HG03342 (cell line): ENCODE data around the gene IGFALS.

Experiments
- ATAC-seq: cut with Tn5 transposase; IDR thresholded peaks from one replicate; pipeline ENCODE4 v1.9.1; 2021; ENCODE audit warnings: mild to moderate bottlenecking, moderate library complexity; ENCODE audit not compliant: unreplicated experiment

The IGFALS gene

GRCh38 chr16:1777375-1778199, 15.9 kb downstream of the IGFALS start:
- no peak for ATAC-seq

DNA sequence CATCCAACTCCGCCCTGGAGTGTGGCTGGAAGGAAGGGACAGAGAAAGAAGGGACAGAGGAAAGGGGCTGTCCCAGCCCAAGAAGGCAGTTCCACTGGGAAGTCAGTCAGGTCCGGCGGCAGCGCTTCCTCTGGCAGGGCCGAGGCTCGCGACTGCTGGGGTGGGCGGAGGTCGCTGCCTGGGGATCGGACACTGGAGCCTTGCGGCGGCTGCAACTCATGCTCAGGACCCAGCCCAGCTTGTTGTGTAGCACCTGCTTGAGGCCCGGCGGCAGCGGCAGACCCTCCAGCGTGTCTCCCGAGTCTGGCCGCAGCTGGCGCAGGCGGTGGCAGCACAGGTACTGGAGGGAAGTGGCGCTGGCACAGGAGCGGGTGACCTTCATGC, 16.5 kb downstream of the IGFALS start:
- ATAC-seq: no peak

- ATAC-seq: no peak
Measured at GRCh38 chr16:1776672-1776955, 16.9 kb downstream of the IGFALS start.

GRCh38 chr16:1775846-1776671, 17.4 kb downstream of the IGFALS start:
- no peak for ATAC-seq

GRCh38 chr16:1775006-1775845, 18.3 kb downstream of the IGFALS start:
- ATAC-seq: no peak

DNA sequence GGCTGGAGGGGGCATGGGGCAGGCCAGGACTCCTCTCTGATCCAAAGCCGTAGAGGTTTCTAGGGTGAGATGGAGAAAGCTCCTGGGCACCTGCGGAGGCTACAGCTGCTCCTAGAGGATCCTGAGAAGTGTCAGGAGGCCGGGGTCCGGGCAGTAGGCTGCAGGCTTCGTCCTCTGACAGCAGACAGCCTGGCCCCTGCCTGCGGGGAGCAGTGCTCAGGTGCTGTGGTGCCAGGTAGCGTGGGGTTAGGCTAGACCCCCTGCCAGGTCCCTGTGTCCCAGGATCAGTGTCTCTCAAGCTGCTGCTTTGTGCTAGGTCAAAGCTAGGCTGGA, 19.1 kb downstream of the IGFALS start:
- no peak for ATAC-seq

DNA sequence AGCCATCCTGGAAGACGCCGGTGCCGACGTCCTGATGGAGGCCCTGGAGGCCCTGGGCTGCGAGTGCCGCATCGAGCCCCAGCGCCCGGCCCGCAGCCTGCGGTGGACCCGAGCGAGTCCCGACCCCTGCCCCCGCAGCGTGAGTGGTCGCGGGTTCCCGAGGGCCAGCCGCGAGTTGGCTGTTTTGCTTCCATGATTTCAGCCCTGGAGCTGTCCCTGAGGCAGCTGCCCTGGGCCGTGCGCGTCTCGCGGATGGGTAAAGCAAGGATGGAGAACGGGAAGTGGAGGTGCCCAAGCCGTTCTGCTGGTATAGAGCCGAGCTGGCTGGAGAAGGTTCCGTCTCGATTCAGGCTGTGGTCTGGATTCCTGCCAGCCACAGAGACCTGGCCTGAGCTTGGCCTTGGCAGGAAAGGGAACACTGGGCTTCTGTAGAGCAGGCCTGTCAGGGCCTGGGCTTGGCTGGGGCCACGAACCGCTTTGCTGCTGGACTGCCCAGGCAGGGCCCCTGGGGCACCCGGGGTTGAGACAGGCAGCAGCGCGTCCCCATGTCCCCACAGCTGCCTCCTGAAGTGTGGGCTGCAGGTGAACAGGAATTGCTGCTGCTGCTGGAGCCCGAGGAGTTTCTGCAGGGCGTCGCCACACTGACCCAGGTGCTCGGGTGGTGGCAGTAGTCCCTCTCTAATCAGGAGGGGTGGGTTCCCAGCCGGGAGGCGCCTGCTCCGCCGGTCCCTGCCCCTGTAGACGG, 19.6 kb downstream of the IGFALS start:
- ATAC-seq: no peak

DNA sequence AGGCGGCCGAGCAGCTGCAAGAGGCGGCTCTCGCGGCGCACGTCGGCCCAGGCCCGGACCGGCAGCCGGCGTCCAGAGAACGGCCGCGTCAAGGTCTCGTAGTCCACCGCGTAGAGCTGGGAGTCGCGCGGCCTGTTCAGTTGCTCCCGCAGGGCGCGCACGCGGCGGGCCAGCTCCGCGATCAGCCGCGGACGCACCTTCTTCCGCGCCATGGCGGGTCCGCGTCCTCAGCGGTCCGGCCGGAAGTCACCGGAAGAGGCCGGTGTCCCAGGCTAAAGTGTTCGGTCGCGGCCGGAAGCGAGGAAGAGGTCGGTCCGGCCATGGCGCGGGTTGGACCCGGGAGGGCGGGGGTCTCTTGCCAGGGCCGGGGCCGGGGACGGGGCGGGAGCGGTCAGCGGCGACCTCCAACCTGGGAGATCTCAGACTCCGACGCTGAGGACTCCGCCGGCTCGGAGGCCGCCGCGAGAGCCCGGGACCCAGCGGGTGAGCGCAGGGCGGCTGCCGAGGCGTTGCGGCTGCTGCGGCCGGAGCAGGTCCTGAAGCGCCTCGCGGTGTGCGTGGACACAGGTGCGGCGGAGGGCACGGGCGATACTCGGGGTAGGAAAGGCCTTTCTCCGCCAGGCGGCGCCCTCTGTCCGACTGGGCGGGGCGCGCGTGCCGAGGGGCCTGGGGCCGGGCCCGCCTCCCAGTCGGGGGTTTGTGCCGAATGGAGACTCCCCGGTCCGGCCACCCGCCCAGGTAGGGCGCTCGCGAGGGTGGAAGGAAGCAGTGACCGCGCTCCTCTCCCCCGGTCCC, 20.4 kb downstream of the IGFALS start, which contains the start of gene MRPS34:
Gene MRPS34, minus strand, starts transcription at position 227 of the 795 bp plus-strand sequence. Its CDS starts 15 bp downstream, at position 212.
- ATAC-seq: peak; percentile 51

DNA sequence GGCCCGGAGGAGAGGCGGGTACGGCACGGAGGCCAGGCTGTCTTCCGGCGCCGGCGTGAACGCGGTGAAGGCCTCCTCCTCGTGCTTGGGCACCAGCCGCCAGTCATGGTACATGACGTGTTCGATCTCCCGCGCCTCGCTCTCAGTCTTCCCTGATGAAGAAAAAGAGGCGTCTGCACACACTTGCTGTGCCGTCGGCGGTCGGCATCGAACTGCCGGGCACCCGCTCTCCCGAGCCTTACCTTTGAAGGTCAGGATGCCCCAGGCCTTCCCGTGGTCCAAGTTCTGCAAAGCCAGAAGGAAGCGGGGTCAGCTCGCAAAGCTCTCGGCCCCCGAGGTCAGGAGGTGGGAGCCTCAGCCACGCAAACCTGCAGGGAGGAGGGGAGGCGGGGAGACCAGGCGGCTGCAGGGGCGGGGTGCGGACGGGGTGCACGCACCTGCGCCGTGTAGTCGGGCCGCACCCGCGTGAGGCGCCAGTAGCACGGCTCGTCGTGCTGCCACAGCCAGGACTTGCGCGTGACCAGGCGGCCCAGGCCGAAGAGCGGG, 21.1 kb downstream of the IGFALS start, which contains the start of gene EME2:
Gene EME2, plus strand, starts transcription at position 449 of the 546 bp plus-strand sequence. CDS start 418 bp downstream, outside the sequence.
- ATAC-seq: no peak

GRCh38 chr16:1771864-1772361, 21.6 kb downstream of the IGFALS start:
- ATAC-seq: no peak

DNA sequence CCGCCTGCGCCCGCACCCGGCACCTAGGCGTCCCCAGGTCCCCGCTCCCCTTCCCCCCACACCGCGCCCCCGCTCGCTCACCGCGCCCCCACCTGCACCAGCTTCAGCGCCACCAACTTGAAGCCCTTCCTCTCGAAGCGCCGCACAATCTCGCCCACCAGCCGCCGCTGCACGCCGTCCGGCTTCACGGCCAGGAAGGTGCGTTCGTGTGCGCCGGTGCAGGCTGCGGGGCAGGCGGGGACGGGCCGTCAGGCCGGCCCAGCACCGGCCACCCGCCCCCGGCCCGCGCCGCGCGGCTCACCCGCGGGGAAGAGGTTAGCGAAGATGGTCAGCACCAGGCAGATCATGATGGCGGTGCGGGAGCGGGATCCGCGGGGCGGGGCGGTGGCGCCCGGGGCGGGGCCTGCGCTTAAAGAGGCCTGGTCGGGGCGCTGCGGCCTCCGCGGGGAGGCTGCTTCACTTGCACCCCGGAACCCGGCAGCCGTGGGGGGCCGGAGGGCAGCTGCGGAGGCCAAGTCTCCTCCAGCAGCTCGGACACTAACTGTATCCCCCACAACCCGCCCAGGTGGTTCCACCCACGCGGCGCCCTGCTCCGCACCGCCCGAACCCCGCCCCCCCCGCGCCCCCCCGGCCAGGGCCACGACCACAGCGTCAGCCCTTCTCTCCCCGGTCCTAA, 22.2 kb downstream of the IGFALS start, which contains the start of gene NME3:
Gene NME3, minus strand, starts transcription at position 356 of the 676 bp plus-strand sequence. Its CDS starts 9 bp downstream, at position 347.
- ATAC-seq: peak; percentile 24

GRCh38 chr16:1770328-1771187, 22.9 kb downstream of the IGFALS start:
- ATAC-seq: no peak

GRCh38 chr16:1769402-1770300, 23.9 kb downstream of the IGFALS start:
- no peak for ATAC-seq

GRCh38 chr16:1768767-1769401, 24.6 kb downstream of the IGFALS start:
- no peak for ATAC-seq

DNA sequence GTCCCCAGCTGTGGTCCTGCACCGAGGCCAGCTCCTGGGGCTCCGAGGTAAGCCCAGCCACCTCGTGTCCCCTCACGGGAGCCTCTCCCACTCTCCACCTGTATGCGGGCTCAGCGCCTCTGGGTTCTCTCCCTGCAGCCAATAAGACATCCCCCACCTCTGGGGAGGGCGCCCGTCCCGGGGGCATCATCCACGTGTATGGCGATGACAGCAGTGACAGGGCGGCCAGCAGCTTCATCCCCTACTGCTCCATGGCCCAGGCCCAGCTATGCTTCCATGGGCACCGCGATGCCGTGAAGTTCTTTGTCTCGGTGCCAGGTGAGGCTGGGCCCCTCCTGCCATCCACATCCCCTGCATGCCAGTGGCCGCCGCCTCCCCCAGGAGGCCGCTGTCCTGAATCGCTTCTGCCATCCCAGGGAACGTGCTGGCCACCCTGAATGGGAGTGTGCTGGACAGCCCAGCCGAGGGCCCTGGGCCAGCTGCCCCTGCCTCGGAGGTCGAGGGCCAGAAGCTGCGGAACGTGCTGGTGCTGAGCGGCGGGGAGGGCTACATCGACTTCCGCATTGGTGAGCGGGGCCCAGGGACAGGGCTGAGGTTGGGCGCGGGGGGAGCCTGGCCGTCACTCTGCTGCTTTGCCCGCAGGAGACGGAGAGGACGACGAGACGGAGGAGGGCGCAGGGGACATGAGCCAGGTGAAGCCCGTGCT, 25.3 kb downstream of the IGFALS start:
- ATAC-seq: no peak
